PC-3 (cell line): ENCODE results near the gene SHISA2. TPM values are rescaled to one million over a fixed set of nuclear protein-coding genes. Genes with fewer than 3 reads are reported as not detected.

Experiments
- ATAC-seq: fragments of 200-7000 bp; cut with Tn5 transposase; 2 replicates; pipeline ENCODE4 v1.9.1; 2020; ENCODE audit warnings: mild to moderate bottlenecking, moderate library complexity
- BruUV-seq: library from RNA; stranded (reverse); fragments of 400-500 nt; replicated peaks from 2 replicates; lab custom pipeline; 2021; lab: Mats Ljungman, UMichigan
- CTCF ChIA-PET: fragments of 300-600 bp; sonication (Branson Sonifier 250); formaldehyde crosslinking; loops from one replicate; lab custom pipeline; 2022; ENCODE audit warnings: antibody characterized with exemption; lab: Charles Lee
- POLR2A ChIA-PET: fragments of 300-600 bp; sonication (Branson Sonifier 250); formaldehyde crosslinking; loops from one replicate; lab custom pipeline; 2022; ENCODE audit warnings: antibody characterized with exemption; ENCODE audit not compliant: unreplicated experiment; lab: Charles Lee
- DNase-seq: peaks from one replicate; pipeline ENCODE4 v3.0.0-alpha.2; 2015
- H2AFZ ChIP-seq: fragments of 300-600 bp; sonication (generic); 2 replicates; pipeline ENCODE4 v1.6.0; 2016; ENCODE audit warnings: antibody characterized with exemption, low read length
- H3F3A ChIP-seq: fragments of 300-600 bp; sonication (generic); one replicate; pipeline ENCODE4 v1.6.0; 2017; ENCODE audit warnings: antibody characterized with exemption, low read length, control low read depth, mild to moderate bottlenecking; ENCODE audit not compliant: unreplicated experiment
- H3K27ac ChIP-seq: fragments of 300-600 bp; sonication (generic); 2 replicates; pipeline ENCODE4 v1.5.1; 2016; ENCODE audit warnings: mild to moderate bottlenecking, low read length
- H3K27me3 ChIP-seq: fragments of 300-600 bp; sonication (generic); 2 replicates; pipeline ENCODE4 v1.6.1; 2016; ENCODE audit warnings: low read length, mixed read lengths
- H3K36me3 ChIP-seq: fragments of 300-600 bp; sonication (generic); 2 replicates; pipeline ENCODE4 v1.6.1; 2016; ENCODE audit warnings: low read depth, mixed run types, low read length, mixed read lengths
- H3K4me1 ChIP-seq: fragments of 300-600 bp; sonication (generic); 2 replicates; pipeline ENCODE4 v1.5.1; 2016; ENCODE audit warnings: low read length; ENCODE audit not compliant: insufficient read depth
- H3K4me2 ChIP-seq: fragments of 300-600 bp; sonication (generic); 2 replicates; pipeline ENCODE4 v1.6.0; 2016; ENCODE audit warnings: low read length
- H3K4me3 ChIP-seq: fragments of 300-600 bp; sonication (generic); 2 replicates; pipeline ENCODE4 v1.5.1; 2016; ENCODE audit warnings: mild to moderate bottlenecking, low read length, mixed read lengths
- H3K79me2 ChIP-seq: fragments of 300-600 bp; sonication (generic); 2 replicates; pipeline ENCODE4 v1.6.1; 2017; ENCODE audit warnings: low read length, mixed read lengths
- H3K9ac ChIP-seq: fragments of 300-600 bp; sonication (generic); 2 replicates; pipeline ENCODE4 v1.6.0; 2016; ENCODE audit warnings: mild to moderate bottlenecking, low read length
- H3K9me2 ChIP-seq: fragments of 300-600 bp; sonication (generic); replicated peaks from 2 replicates; pipeline ENCODE4 v1.6.1; 2016; ENCODE audit warnings: mixed run types, low read length, mixed read lengths
- H3K9me3 ChIP-seq: fragments of 300-600 bp; sonication (generic); 2 replicates; pipeline ENCODE4 v1.6.1; 2016; ENCODE audit warnings: low read length, mixed read lengths
- H4K20me1 ChIP-seq: fragments of 300-600 bp; sonication (generic); 2 replicates; pipeline ENCODE4 v1.6.1; 2016; ENCODE audit warnings: low read length, mixed read lengths
- EZH2 ChIP-seq: fragments of 300-600 bp; sonication (generic); IDR thresholded peaks from one replicate; pipeline ENCODE4 v1.6.1; 2017; ENCODE audit warnings: antibody characterized with exemption, mild to moderate bottlenecking, low read length; ENCODE audit not compliant: unreplicated experiment
- EZH2phosphoT487 ChIP-seq: fragments of 300-600 bp; sonication (generic); IDR thresholded peaks from 2 replicates; pipeline ENCODE4 v1.6.1; 2018; ENCODE audit warnings: mild to moderate bottlenecking, antibody characterized with exemption, low read length, borderline replicate concordance
- intact Hi-C: fragments of 100-400 bp; cut with micrococcal nuclease; formaldehyde crosslinking; loops from 2 replicates; pipeline ENCODE4 v1.9.0; 2023
- total RNA-seq: library from RNA; depleted of rRNA; stranded (reverse); fragments of >200 nt; gene quantifications from 2 replicates; pipeline ENCODE4 v1.2.3, GENCODE V29; 2014
- TF ChIP-seq, protein P1 (sequence below): fragments of 300-600 bp; sonication (generic); conservative IDR thresholded peaks from 2 replicates; pipeline ENCODE4 v1.5.1; 2017; ENCODE audit warnings: antibody characterized with exemption, low read depth, mild to moderate bottlenecking, low read length

The SHISA2 gene
- total RNA-seq, 1 experiment from 2014 or later: 7.8 TPM

DNA sequence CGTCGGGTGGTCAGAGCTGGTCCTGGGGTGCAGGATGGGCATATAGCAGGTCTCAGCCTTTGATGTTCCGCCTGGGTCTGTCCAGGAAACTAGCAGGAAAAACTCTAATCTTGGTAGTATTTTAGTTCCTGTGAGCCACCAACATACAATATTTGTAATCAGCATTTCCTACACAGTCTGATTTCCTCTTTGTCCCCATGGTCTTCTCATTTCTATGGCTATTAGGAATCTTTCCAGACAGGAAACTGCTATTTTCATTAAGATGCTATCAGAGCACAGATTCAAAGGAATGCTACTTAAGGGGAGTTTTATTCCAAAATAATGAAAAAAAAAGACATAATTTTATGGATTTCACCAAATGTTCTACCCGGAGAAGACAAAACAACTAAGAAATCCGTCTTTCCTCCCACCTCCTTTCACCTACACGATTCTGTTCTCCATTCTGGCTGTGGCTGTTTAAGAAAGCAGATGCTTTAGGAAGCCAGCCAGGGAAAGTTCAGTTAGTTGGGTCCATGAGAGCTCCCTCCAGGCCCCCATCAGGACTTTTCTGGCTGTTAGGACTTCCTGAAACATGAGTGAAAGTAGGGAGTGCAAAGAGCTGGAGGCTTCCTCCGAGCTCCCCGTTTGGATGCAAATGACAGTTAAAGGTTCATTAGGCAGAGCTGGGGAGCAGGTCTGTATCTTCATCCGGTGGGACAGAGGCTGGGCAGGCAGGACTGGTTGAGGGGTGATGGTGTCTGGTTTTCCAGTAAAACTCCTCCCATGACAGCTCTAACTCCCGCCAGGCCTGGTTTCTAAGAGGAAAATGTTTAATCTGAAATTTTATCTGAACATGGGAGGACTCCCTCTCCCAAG is 36.3 kb downstream of the SHISA2 start:
- no peaks in the 10 kb centered on the region for H3K9me2 ChIP-seq
- no peak overlapping the region for H3K27ac ChIP-seq
- peaks cover 30% of the 10 kb centered on the region for H3K4me1 ChIP-seq
- intact Hi-C loops: no loop called here
- no peaks in the 10 kb centered on the region for H3K9me3 ChIP-seq
- H2AFZ ChIP-seq: no peak overlapping the region
- H3K9ac ChIP-seq: no peak overlapping the region
- H3K79me2 ChIP-seq: no peaks in the 10 kb centered on the region
- no peak for TF ChIP-seq EZH2phosphoT487
- TF ChIP-seq EZH2: no peak
- TF ChIP-seq, protein P1, sequence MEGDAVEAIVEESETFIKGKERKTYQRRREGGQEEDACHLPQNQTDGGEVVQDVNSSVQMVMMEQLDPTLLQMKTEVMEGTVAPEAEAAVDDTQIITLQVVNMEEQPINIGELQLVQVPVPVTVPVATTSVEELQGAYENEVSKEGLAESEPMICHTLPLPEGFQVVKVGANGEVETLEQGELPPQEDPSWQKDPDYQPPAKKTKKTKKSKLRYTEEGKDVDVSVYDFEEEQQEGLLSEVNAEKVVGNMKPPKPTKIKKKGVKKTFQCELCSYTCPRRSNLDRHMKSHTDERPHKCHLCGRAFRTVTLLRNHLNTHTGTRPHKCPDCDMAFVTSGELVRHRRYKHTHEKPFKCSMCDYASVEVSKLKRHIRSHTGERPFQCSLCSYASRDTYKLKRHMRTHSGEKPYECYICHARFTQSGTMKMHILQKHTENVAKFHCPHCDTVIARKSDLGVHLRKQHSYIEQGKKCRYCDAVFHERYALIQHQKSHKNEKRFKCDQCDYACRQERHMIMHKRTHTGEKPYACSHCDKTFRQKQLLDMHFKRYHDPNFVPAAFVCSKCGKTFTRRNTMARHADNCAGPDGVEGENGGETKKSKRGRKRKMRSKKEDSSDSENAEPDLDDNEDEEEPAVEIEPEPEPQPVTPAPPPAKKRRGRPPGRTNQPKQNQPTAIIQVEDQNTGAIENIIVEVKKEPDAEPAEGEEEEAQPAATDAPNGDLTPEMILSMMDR: no peak
- H3K4me3 ChIP-seq: no peak overlapping the region
- H3K36me3 ChIP-seq: no peaks in the 10 kb centered on the region
- ATAC-seq (no peak), DNase-seq (no peak)
- CTCF ChIA-PET: no interaction called here
- H3K27me3 ChIP-seq: no peaks in the 10 kb centered on the region
- no TSS peak for BruUV-seq
- POLR2A ChIA-PET: no interaction called here
- no peaks in the 10 kb centered on the region for H4K20me1 ChIP-seq
- H3K4me2 ChIP-seq: no peak overlapping the region
- H3F3A ChIP-seq: no peaks in the 10 kb centered on the region

DNA sequence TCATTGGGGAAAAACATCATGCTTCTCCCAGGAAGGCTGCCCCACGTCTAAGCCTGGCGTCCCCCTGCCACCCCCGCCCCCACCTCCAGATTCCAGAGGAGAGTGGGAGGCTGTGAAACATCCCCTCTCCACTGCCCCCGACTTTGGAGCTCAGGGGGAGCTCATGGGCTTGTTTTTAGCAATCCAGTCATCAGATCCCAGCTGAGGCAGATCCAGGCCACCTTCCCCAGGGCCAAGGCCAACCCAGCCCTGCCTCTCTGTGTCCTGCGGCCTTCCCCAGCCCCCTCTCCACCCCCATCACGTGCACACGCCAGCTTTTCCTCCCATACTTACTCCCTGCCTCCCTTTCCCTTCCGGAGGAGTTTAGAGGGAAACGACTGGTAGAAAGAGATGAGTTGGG is 38.8 kb downstream of the SHISA2 start:
- Histone ChIP-seq H3K4me1 (peaks cover 5% of the 10 kb centered on the region), H3K27ac (no peak overlapping the region), H3K9ac (no peak overlapping the region), H3K9me2 (no peaks in the 10 kb centered on the region), H3F3A (no peaks in the 10 kb centered on the region), H3K36me3 (no peaks in the 10 kb centered on the region), H3K27me3 (no peaks in the 10 kb centered on the region), H3K4me3 (no peak overlapping the region), H3K9me3 (no peaks in the 10 kb centered on the region), H3K79me2 (no peaks in the 10 kb centered on the region), H2AFZ (no peak overlapping the region), H3K4me2 (no peak overlapping the region), H4K20me1 (no peaks in the 10 kb centered on the region)
- intact Hi-C loops: no loop called here
- POLR2A ChIA-PET: no interaction called here
- DNase-seq (no peak), ATAC-seq (no peak)
- CTCF ChIA-PET: no interaction called here
- no TSS peak for BruUV-seq
- TF ChIP-seq EZH2: no peak
- TF ChIP-seq, protein P1: no peak
- TF ChIP-seq EZH2phosphoT487: no peak
